Left ventricle myocardium inferior (tissue), 1 donor: Measurements from ENCODE around the gene TRAP1. TPM values are rescaled to one million over a fixed set of nuclear protein-coding genes. Genes with fewer than 3 reads are reported as not detected.

Experiments
- DNase-seq: peaks from one replicate; pipeline ENCODE4 v3.0.0-alpha.2; 2020
- H3K27ac ChIP-seq: fragments of 200-600 bp; replicated peaks from 2 replicates; pipeline ENCODE4 v1.8.0; 2021
- H3K27me3 ChIP-seq: fragments of 200-600 bp; 2 replicates; pipeline ENCODE4 v1.8.0; 2021; ENCODE audit warnings: low read depth
- H3K36me3 ChIP-seq: fragments of 200-600 bp; 2 replicates; pipeline ENCODE4 v1.8.0; 2021
- H3K4me1 ChIP-seq: fragments of 200-600 bp; 2 replicates; pipeline ENCODE4 v1.8.0; 2021
- H3K4me3 ChIP-seq: fragments of 200-600 bp; 2 replicates; pipeline ENCODE4 v1.8.0; 2021; ENCODE audit warnings: mild to moderate bottlenecking, moderate library complexity
- H3K9me3 ChIP-seq: fragments of 200-600 bp; replicated peaks from 2 replicates; pipeline ENCODE4 v1.8.0; 2021
- intact Hi-C: fragments of 100-400 bp; cut with micrococcal nuclease; formaldehyde crosslinking; loops from one replicate; pipeline ENCODE4 v1.11.0; 2022
- total RNA-seq: library from RNA; stranded (reverse); fragmentation: NEBNext Ultra II Directional; extraction: Animal tissue kit (Norgen Biotek cat#: 25700); gene quantifications from one replicate; pipeline ENCODE4 v1.2.1, GENCODE V29; 2021
- TF ChIP-seq, protein P1 (sequence below): fragments of 200-600 bp; IDR thresholded peaks from 2 replicates; pipeline ENCODE4 v1.8.0; 2021; ENCODE audit warnings: antibody characterized with exemption, mild to moderate bottlenecking, borderline replicate concordance
- donor health status: DM: no; HTN: yes; CAD: no; lungs with severe emphysema.

The TRAP1 gene
- total RNA-seq, 1 donor from 2014 or later: 128 TPM

DNA sequence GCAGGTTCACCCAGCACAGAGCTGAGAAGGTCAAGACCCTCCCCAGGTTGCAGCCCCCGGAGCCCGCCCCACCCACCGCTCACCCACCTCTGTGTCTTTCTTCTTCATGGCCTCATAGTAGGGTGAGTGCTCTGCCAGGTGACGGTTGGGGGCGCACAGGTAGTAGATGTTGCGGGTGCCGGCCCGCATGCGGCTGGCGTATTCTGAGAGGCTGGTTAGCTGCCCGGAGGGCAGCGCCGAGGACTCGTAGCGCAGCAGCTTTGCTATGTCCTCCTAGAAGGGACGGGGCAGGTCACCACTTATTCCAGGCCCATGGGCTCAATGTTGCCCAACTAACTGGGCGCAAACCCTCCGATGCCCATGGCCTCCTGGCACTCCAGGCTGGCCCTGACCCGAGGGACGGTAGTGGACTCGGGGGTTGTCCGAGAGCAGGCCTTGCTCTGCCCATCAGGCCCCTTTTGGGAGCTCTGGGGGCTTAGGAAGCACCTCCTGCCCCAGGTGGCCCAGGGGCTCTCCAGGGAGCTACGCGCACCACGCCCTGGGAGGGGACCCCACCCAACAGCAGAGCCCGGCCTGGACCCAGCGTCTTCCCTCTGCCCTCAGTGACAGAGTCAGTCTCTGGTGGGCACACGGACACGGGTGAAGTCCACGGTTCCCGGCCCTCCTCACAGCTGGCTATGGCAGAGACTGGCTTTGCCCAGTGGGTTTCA lies 53.0 kb downstream of the TRAP1 start:
- Histone ChIP-seq H3K4me1 (peaks cover 5% of the 10 kb centered on the region), H3K9me3 (no peaks in the 10 kb centered on the region), H3K27ac (no peak overlapping the region), H3K27me3 (no peaks in the 10 kb centered on the region), H3K36me3 (peaks cover 78% of the 10 kb centered on the region), H3K4me3 (no peak overlapping the region)
- intact Hi-C loops: no loop called here
- TF ChIP-seq, protein P1, sequence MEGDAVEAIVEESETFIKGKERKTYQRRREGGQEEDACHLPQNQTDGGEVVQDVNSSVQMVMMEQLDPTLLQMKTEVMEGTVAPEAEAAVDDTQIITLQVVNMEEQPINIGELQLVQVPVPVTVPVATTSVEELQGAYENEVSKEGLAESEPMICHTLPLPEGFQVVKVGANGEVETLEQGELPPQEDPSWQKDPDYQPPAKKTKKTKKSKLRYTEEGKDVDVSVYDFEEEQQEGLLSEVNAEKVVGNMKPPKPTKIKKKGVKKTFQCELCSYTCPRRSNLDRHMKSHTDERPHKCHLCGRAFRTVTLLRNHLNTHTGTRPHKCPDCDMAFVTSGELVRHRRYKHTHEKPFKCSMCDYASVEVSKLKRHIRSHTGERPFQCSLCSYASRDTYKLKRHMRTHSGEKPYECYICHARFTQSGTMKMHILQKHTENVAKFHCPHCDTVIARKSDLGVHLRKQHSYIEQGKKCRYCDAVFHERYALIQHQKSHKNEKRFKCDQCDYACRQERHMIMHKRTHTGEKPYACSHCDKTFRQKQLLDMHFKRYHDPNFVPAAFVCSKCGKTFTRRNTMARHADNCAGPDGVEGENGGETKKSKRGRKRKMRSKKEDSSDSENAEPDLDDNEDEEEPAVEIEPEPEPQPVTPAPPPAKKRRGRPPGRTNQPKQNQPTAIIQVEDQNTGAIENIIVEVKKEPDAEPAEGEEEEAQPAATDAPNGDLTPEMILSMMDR: no peak
- no peak for DNase-seq

- H3K9me3 ChIP-seq: no peaks in the 10 kb centered on the region
- no peak overlapping the region for H3K27ac ChIP-seq
- intact Hi-C loops: no loop called here
- H3K4me1 ChIP-seq: peaks cover 5% of the 10 kb centered on the region
- peaks cover 82% of the 10 kb centered on the region for H3K36me3 ChIP-seq
- H3K27me3 ChIP-seq: no peaks in the 10 kb centered on the region
- no peak for DNase-seq
- no peak overlapping the region for H3K4me3 ChIP-seq
- TF ChIP-seq, protein P1: no peak
Observed at GRCh38 chr16:3662601-3663000, 54.7 kb downstream of the TRAP1 start.

GRCh38 chr16:3661922-3662321 lies 55.4 kb downstream of the TRAP1 start:
- intact Hi-C loops: no loop called here
- Histone ChIP-seq H3K27ac (no peak overlapping the region), H3K4me3 (no peak overlapping the region), H3K27me3 (no peaks in the 10 kb centered on the region), H3K4me1 (peaks cover 5% of the 10 kb centered on the region), H3K9me3 (no peaks in the 10 kb centered on the region), H3K36me3 (peaks cover 89% of the 10 kb centered on the region)
- TF ChIP-seq, protein P1: no peak
- no peak for DNase-seq

- Histone ChIP-seq H3K27ac (no peak overlapping the region), H3K36me3 (peaks cover 95% of the 10 kb centered on the region), H3K27me3 (no peaks in the 10 kb centered on the region), H3K4me1 (no peaks in the 10 kb centered on the region), H3K9me3 (no peaks in the 10 kb centered on the region), H3K4me3 (no peak overlapping the region)
- no peak for DNase-seq
- intact Hi-C loops: no loop called here
- TF ChIP-seq, protein P1: no peak
Observed at GRCh38 chr16:3661311-3661710, 56.0 kb downstream of the TRAP1 start.

GRCh38 chr16:3659251-3659650 lies 58.1 kb downstream of the TRAP1 start:
- Histone ChIP-seq H3K4me3 (no peak overlapping the region), H3K36me3 (peaks cover 83% of the 10 kb centered on the region), H3K4me1 (peaks cover 17% of the 10 kb centered on the region), H3K27ac (no peak overlapping the region), H3K27me3 (no peaks in the 10 kb centered on the region), H3K9me3 (no peaks in the 10 kb centered on the region)
- TF ChIP-seq, protein P1: no peak
- no peak for DNase-seq
- intact Hi-C loops: no loop called here
